H9 (cell line): ENCODE measurements around the gene FMN1. TPM values are rescaled to one million over a fixed set of nuclear protein-coding genes. Genes with fewer than 3 reads are reported as not detected.

ENCODE experiments used
- DNase-seq: peaks from one replicate; pipeline ENCODE4 v3.0.0-alpha.2; 2017
- H2AFZ ChIP-seq: one replicate; pipeline ENCODE4 v1.6.1; 2013; ENCODE audit warnings: mild to moderate bottlenecking, low read length, control low read depth, moderate library complexity
- H2AK5ac ChIP-seq: 2 replicates; pipeline ENCODE4 v1.6.1; 2013; ENCODE audit warnings: low read length, control low read depth, mixed read lengths; ENCODE audit not compliant: insufficient read length
- H2BK120ac ChIP-seq: one replicate; pipeline ENCODE4 v1.6.1; 2013; ENCODE audit warnings: low read depth, mild to moderate bottlenecking, low read length, control low read depth, inconsistent platforms; ENCODE audit not compliant: poor library complexity, severe bottlenecking
- H2BK12ac ChIP-seq: 2 replicates; pipeline ENCODE4 v1.6.1; 2013; ENCODE audit warnings: low read length, control low read depth, mixed read lengths, low read depth; ENCODE audit not compliant: insufficient read length
- H2BK15ac ChIP-seq: 2 replicates; pipeline ENCODE4 v1.6.1; 2013; ENCODE audit warnings: low read depth, low read length, control low read depth
- H2BK20ac ChIP-seq: one replicate; pipeline ENCODE4 v1.6.1; 2013; ENCODE audit warnings: low read depth, mild to moderate bottlenecking, low read length, control low read depth, inconsistent platforms; ENCODE audit not compliant: poor library complexity, severe bottlenecking
- H2BK5ac ChIP-seq: 2 replicates; pipeline ENCODE4 v1.6.1; 2013; ENCODE audit warnings: low read length, control low read depth, mixed read lengths; ENCODE audit not compliant: insufficient read length
- H3K14ac ChIP-seq: 2 replicates; pipeline ENCODE4 v1.6.1; 2013; ENCODE audit warnings: low read length, control low read depth; ENCODE audit not compliant: insufficient read depth
- H3K18ac ChIP-seq: 2 replicates; pipeline ENCODE4 v1.6.1; 2013; ENCODE audit warnings: low read depth, mild to moderate bottlenecking, mixed read lengths, low read length, control low read depth; ENCODE audit not compliant: insufficient read length
- H3K23ac ChIP-seq: 2 replicates; pipeline ENCODE4 v1.6.1; 2013; ENCODE audit warnings: low read length, control low read depth, mixed read lengths, low read depth; ENCODE audit not compliant: insufficient read length
- H3K23me2 ChIP-seq: 2 replicates; pipeline ENCODE4 v1.6.1; 2013; ENCODE audit warnings: low read depth, mild to moderate bottlenecking, mixed read lengths, low read length, control low read depth; ENCODE audit not compliant: insufficient read length, poor library complexity, severe bottlenecking
- H3K27ac ChIP-seq: 2 replicates; pipeline ENCODE4 v1.5.1; 2013; ENCODE audit warnings: low read length, control low read depth, mixed read lengths, low read depth; ENCODE audit not compliant: insufficient read length
- H3K27me3 ChIP-seq: 2 replicates; pipeline ENCODE4 v1.6.1; 2013; ENCODE audit warnings: low read length, control low read depth, inconsistent platforms; ENCODE audit not compliant: insufficient read depth
- H3K4ac ChIP-seq: 2 replicates; pipeline ENCODE4 v1.6.1; 2013; ENCODE audit warnings: low read depth, mild to moderate bottlenecking, control low read depth, inconsistent platforms, low read length, moderate library complexity
- H3K4me1 ChIP-seq: 2 replicates; pipeline ENCODE4 v1.6.1; 2013; ENCODE audit warnings: low read length, control low read depth, inconsistent platforms; ENCODE audit not compliant: insufficient read depth
- H3K4me2 ChIP-seq: 2 replicates; pipeline ENCODE4 v1.6.1; 2013; ENCODE audit warnings: low read length, control low read depth, mixed read lengths; ENCODE audit not compliant: insufficient read length, insufficient read depth
- H3K56ac ChIP-seq: 2 replicates; pipeline ENCODE4 v1.6.1; 2013; ENCODE audit warnings: low read depth, mild to moderate bottlenecking, mixed read lengths, low read length, control low read depth; ENCODE audit not compliant: insufficient read length
- H3K79me1 ChIP-seq: 2 replicates; pipeline ENCODE4 v1.6.1; 2013; ENCODE audit warnings: low read depth, mild to moderate bottlenecking, moderate library complexity, low read length, control low read depth, inconsistent platforms; ENCODE audit not compliant: insufficient read depth, poor library complexity, severe bottlenecking
- H3K79me2 ChIP-seq: 2 replicates; pipeline ENCODE4 v1.6.1; 2013; ENCODE audit warnings: low read length, control low read depth, inconsistent platforms; ENCODE audit not compliant: insufficient read depth
- H3K9ac ChIP-seq: 2 replicates; pipeline ENCODE4 v1.6.1; 2013; ENCODE audit warnings: low read length, control low read depth, mixed read lengths; ENCODE audit not compliant: insufficient read length; ENCODE audit errors: extremely low read depth
- H3K9me3 ChIP-seq: one replicate; pipeline ENCODE4 v1.6.1; 2013; ENCODE audit warnings: low read depth, low read length, inconsistent platforms; ENCODE audit not compliant: control insufficient read depth
- H3T11ph ChIP-seq: one replicate; pipeline ENCODE4 v1.6.1; 2013; ENCODE audit warnings: mild to moderate bottlenecking, low read length, control low read depth, inconsistent platforms
- H4K20me1 ChIP-seq: one replicate; pipeline ENCODE4 v1.6.1; 2013; ENCODE audit not compliant: control insufficient read depth, insufficient read length, insufficient read depth
- H4K5ac ChIP-seq: 2 replicates; pipeline ENCODE4 v1.6.1; 2013; ENCODE audit warnings: low read depth, mild to moderate bottlenecking, mixed read lengths, low read length, control low read depth; ENCODE audit not compliant: insufficient read length
- H4K8ac ChIP-seq: replicated peaks from 2 replicates; pipeline ENCODE4 v1.6.1; 2013; ENCODE audit warnings: low read length, control low read depth, mixed read lengths, low read depth; ENCODE audit not compliant: insufficient read length
- H4K91ac ChIP-seq: 2 replicates; pipeline ENCODE4 v1.6.1; 2013; ENCODE audit warnings: low read depth, mild to moderate bottlenecking, moderate library complexity, mixed read lengths, low read length, control low read depth; ENCODE audit not compliant: insufficient read length
- H3K27ac Mint-ChIP-seq, 3 experiments: 2 replicates in 2 of 3; 3 replicates in 1 of 3; pipeline ENCODE4 v1.8.0; 2020 to 2021; ENCODE audit warnings: mixed read lengths in 3 of 3, mild to moderate bottlenecking in 1 of 3, moderate library complexity in 1 of 3
- H3K27me3 Mint-ChIP-seq: 2 replicates; pipeline ENCODE4 v1.8.0; 2021; ENCODE audit warnings: low read depth, mild to moderate bottlenecking, moderate library complexity, mixed read lengths
- H3K36me3 Mint-ChIP-seq, 3 experiments: 2 replicates in 2 of 3; 3 replicates in 1 of 3; pipeline ENCODE4 v1.8.0; 2020 to 2021; ENCODE audit warnings: low read depth in 3 of 3, mixed read lengths in 3 of 3; ENCODE audit not compliant: insufficient read depth in 1 of 3
- H3K4me1 Mint-ChIP-seq, 2 experiments: 2 replicates each; pipeline ENCODE4 v1.8.0; 2020; ENCODE audit warnings: mixed read lengths in 2 of 2
- H3K4me3 Mint-ChIP-seq, 2 experiments: 2 replicates in 1 of 2; 3 replicates in 1 of 2; pipeline ENCODE4 v1.8.0; 2020 to 2021; ENCODE audit warnings: mild to moderate bottlenecking in 2 of 2, mixed read lengths in 2 of 2, moderate library complexity in 1 of 2
- H3K9me3 Mint-ChIP-seq, 2 experiments: 2 replicates in 1 of 2; 3 replicates in 1 of 2; pipeline ENCODE4 v1.8.0; 2020; ENCODE audit warnings: mild to moderate bottlenecking in 2 of 2, mixed read lengths in 2 of 2, moderate library complexity in 1 of 2
- CTCF ChIP-seq: fragments of 200-600 bp; sonication (generic); conservative IDR thresholded peaks from 3 replicates; pipeline ENCODE4 v1.8.0; 2021; ENCODE audit warnings: antibody characterized with exemption, mild to moderate bottlenecking
- total RNA-seq: library from RNA; stranded (reverse); gene quantifications from 2 replicates; pipeline ENCODE4 v1.2.1, GENCODE V29; 2021

The FMN1 gene
- total RNA-seq, 1 experiment from 2014 or later: 1.9 TPM

DNA sequence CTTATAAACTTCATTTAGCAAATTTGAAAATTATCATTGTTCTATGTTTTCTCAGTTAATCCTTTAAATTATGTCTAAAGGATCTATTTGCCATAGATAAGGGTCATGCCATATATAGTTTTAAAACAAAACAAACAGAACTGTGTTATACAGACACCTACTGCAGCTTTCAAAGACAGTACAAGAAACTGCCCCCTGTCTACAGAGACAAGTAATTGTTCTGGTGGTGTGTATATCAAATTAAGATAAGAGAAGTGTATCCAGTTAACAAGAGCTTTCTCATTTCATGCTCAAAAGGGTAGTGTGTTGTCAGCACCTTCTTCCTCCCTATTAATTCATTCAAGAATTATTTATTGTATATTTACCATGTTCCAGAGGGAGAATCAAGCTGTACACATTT, 201.2 kb downstream of the FMN1 start:
- no peak overlapping the region for H2AFZ ChIP-seq
- H3K9ac ChIP-seq: no peak overlapping the region
- no peaks in the 10 kb centered on the region for H3K9me3 ChIP-seq
- H3K79me1 ChIP-seq: no peaks in the 10 kb centered on the region
- H4K8ac ChIP-seq: no peak overlapping the region
- no peak overlapping the region for H2BK5ac ChIP-seq
- no peaks in the 10 kb centered on the region for H3K27me3 ChIP-seq
- no peak overlapping the region for H3K56ac ChIP-seq
- H3K23ac ChIP-seq: no peak overlapping the region
- no peaks in the 10 kb centered on the region for H3K23me2 ChIP-seq
- no peak overlapping the region for H2BK15ac ChIP-seq
- H3K4ac ChIP-seq: no peak overlapping the region
- no peak overlapping the region for H2BK12ac ChIP-seq
- Mint-ChIP-seq H3K4me3 (no peak overlapping the region), H3K36me3 (no peaks in the 10 kb centered on the region), H3K4me1 (peaks cover 9 to 11% of the 10 kb centered on the region in 2 experiments), H3K27ac (no peak overlapping the region), H3K27me3 (no peaks in the 10 kb centered on the region), H3K9me3 (no peaks in the 10 kb centered on the region)
- H2AK5ac ChIP-seq: no peak overlapping the region
- no peak overlapping the region for H4K91ac ChIP-seq
- H3K4me1 ChIP-seq: no peaks in the 10 kb centered on the region
- H3K18ac ChIP-seq: no peak overlapping the region
- H4K5ac ChIP-seq: no peak overlapping the region
- no peak overlapping the region for H3T11ph ChIP-seq
- H3K27ac ChIP-seq: no peak overlapping the region
- H3K4me2 ChIP-seq: no peak overlapping the region
- no peak overlapping the region for H2BK120ac ChIP-seq
- H3K79me2 ChIP-seq: no peaks in the 10 kb centered on the region
- no peaks in the 10 kb centered on the region for H4K20me1 ChIP-seq
- no peak overlapping the region for H2BK20ac ChIP-seq
- no peak for DNase-seq
- peak; percentile 59 for TF ChIP-seq CTCF
- no peak overlapping the region for H3K14ac ChIP-seq
